RPMI7951 (cell line): ENCODE measurements around the gene SARDH. TPM values are rescaled to one million over a fixed set of nuclear protein-coding genes. Genes with fewer than 3 reads are reported as not detected.
"Not testable (repeated sequence)": the region's sequence is repeated elsewhere in the genome, so short reads cannot be mapped to it uniquely, and the experiment has no call there.

Source experiments
- DNase-seq: peaks from one replicate; pipeline ENCODE4 v3.0.0-alpha.2; 2012; ENCODE audit warnings: low read depth
- total RNA-seq: library from RNA; depleted of rRNA; stranded (reverse); fragments of >200 nt; shearing (Covaris generic); gene quantifications from 2 replicates; pipeline ENCODE4 v1.2.3, GENCODE V29; 2014; rRNA removed

Gene SARDH
- total RNA-seq, 1 experiment from 2014 or later: 1.8 TPM

- no peak for DNase-seq
Measured at GRCh38 chr9:133632806-133633680, 105.1 kb downstream of the SARDH start.

GRCh38 chr9:133631111-133631510, 107.0 kb downstream of the SARDH start:
- no peak for DNase-seq

- DNase-seq: no peak
Measured at GRCh38 chr9:133629221-133630110, 108.7 kb downstream of the SARDH start.

- DNase-seq: no peak
Measured at GRCh38 chr9:133628766-133629165, 109.4 kb downstream of the SARDH start.

GRCh38 chr9:133627341-133627740, 110.8 kb downstream of the SARDH start:
- DNase-seq: no peak

- not testable (repeated sequence) for DNase-seq
Measured at GRCh38 chr9:133626008-133626407, 112.1 kb downstream of the SARDH start.

- no peak for DNase-seq
Measured at GRCh38 chr9:133622555-133622954, 115.6 kb downstream of the SARDH start.

- DNase-seq: no peak
Measured at GRCh38 chr9:133621725-133622267, 116.4 kb downstream of the SARDH start.

GRCh38 chr9:133619791-133620190, 118.4 kb downstream of the SARDH start:
- no peak for DNase-seq

GRCh38 chr9:133618726-133619125, 119.4 kb downstream of the SARDH start:
- DNase-seq: no peak

GRCh38 chr9:133616643-133617405, 121.3 kb downstream of the SARDH start:
- DNase-seq: no peak

- DNase-seq: no peak
Measured at GRCh38 chr9:133615606-133616188, 122.5 kb downstream of the SARDH start.

- DNase-seq: no peak
Measured at GRCh38 chr9:133615186-133615585, 123.0 kb downstream of the SARDH start.

GRCh38 chr9:133614678-133615077, 123.5 kb downstream of the SARDH start:
- DNase-seq: no peak

- no peak for DNase-seq
Measured at GRCh38 chr9:133614056-133614455, 124.1 kb downstream of the SARDH start.

Other genes starting within 250 kb of the SARDH start
- gene MYMK, start 213.4 kb downstream of the SARDH start, total RNA-seq: not detected in 2 replicates
- gene ADAMTSL2, start 203.6 kb downstream of the SARDH start, total RNA-seq: 6.6 and 9.7 TPM in 2 replicates
- gene FAM163B, start 129.0 kb downstream of the SARDH start, total RNA-seq: 1.1 and 1.2 TPM in 2 replicates
- not detected in 2 replicates for gene DBH, start 102.0 kb downstream of the SARDH start, total RNA-seq